DOHH2 (cell line): ENCODE measurements around the gene RRBP1.

ENCODE experiments used
- H3F3A ChIP-seq: fragments of 200-600 bp; sonication (generic), shearing (Covaris generic); 2 replicates; pipeline ENCODE4 v1.6.0; 2016; ENCODE audit warnings: antibody characterized with exemption, mild to moderate bottlenecking; ENCODE audit not compliant: control insufficient read depth, insufficient read depth
- H3K27ac ChIP-seq: fragments of 200-600 bp; sonication (generic); 2 replicates; pipeline ENCODE4 v1.5.1; 2014; ENCODE audit warnings: low read depth, mild to moderate bottlenecking, low read length, moderate library complexity
- H3K27me3 ChIP-seq: fragments of 200-600 bp; sonication (generic); 2 replicates; pipeline ENCODE4 v1.6.1; 2014; ENCODE audit warnings: mild to moderate bottlenecking, low read length, mixed read lengths; ENCODE audit not compliant: control insufficient read depth
- H3K36me3 ChIP-seq: fragments of 200-600 bp; sonication (generic); 2 replicates; pipeline ENCODE4 v1.6.1; 2014; ENCODE audit warnings: mild to moderate bottlenecking, low read length, moderate library complexity, mixed read lengths; ENCODE audit not compliant: control insufficient read depth
- H3K4me1 ChIP-seq: fragments of 200-600 bp; sonication (generic); 2 replicates; pipeline ENCODE4 v1.6.1; 2014; ENCODE audit warnings: mild to moderate bottlenecking, low read length, mixed read lengths; ENCODE audit not compliant: control insufficient read depth
- H3K4me2 ChIP-seq: fragments of 200-600 bp; sonication (generic); 2 replicates; pipeline ENCODE4 v1.6.0; 2014; ENCODE audit warnings: mild to moderate bottlenecking, low read length, moderate library complexity
- H3K4me3 ChIP-seq: fragments of 200-600 bp; sonication (generic); 2 replicates; pipeline ENCODE4 v1.5.1; 2014; ENCODE audit warnings: mild to moderate bottlenecking, low read length, mixed read lengths
- H3K79me2 ChIP-seq: fragments of 200-600 bp; sonication (generic); 2 replicates; pipeline ENCODE4 v1.6.1; 2014; ENCODE audit warnings: mild to moderate bottlenecking, low read length, mixed read lengths; ENCODE audit not compliant: control insufficient read depth
- H3K9me2 ChIP-seq: fragments of 200-600 bp; sonication (generic); replicated peaks from 2 replicates; pipeline ENCODE4 v1.6.1; 2014; ENCODE audit warnings: mild to moderate bottlenecking, low read length, mixed read lengths; ENCODE audit not compliant: control insufficient read depth
- H3K9me3 ChIP-seq: fragments of 200-600 bp; sonication (generic); 2 replicates; pipeline ENCODE4 v1.6.1; 2014; ENCODE audit warnings: antibody characterized with exemption, low read length, mixed read lengths; ENCODE audit not compliant: control insufficient read depth, insufficient read depth
- H4K20me1 ChIP-seq: fragments of 200-600 bp; sonication (generic); 2 replicates; pipeline ENCODE4 v1.6.0; 2014; ENCODE audit warnings: low read depth, mild to moderate bottlenecking, antibody characterized with exemption, low read length, moderate library complexity; ENCODE audit not compliant: control insufficient read depth, insufficient read depth
- CTCF ChIP-seq: fragments of 200-600 bp; sonication (generic); IDR thresholded peaks from one replicate; pipeline ENCODE4 v1.5.1; 2014; ENCODE audit warnings: antibody characterized with exemption, mild to moderate bottlenecking, low read depth, low read length; ENCODE audit not compliant: poor library complexity, severe bottlenecking
- EZH2phosphoT487 ChIP-seq: fragments of 200-600 bp; sonication (generic); IDR thresholded peaks from 2 replicates; pipeline ENCODE4 v1.6.1; 2017; ENCODE audit warnings: borderline replicate concordance, mild to moderate bottlenecking, antibody characterized with exemption, low read length, moderate library complexity, mixed read lengths

Gene RRBP1

GRCh38 chr20:17637413-17637780 lies 44.6 kb downstream of the RRBP1 start:
- H3K4me2 ChIP-seq, result no peak overlapping the region
- no peaks in the 10 kb centered on the region for H3K27me3 ChIP-seq
- no peaks in the 10 kb centered on the region for H4K20me1 ChIP-seq
- no peaks in the 10 kb centered on the region for H3K9me2 ChIP-seq
- TF ChIP-seq CTCF (no peak), EZH2phosphoT487 (no peak)
- H3K27ac ChIP-seq, result no peak overlapping the region
- no peaks in the 10 kb centered on the region for H3F3A ChIP-seq
- no peaks in the 10 kb centered on the region for H3K4me1 ChIP-seq
- no peaks in the 10 kb centered on the region; the same call in 1 of the 2 replicates for H3K36me3 ChIP-seq
- no peaks in the 10 kb centered on the region for H3K9me3 ChIP-seq
- no peak overlapping the region for H3K4me3 ChIP-seq
- H3K79me2 ChIP-seq, result no peaks in the 10 kb centered on the region

GRCh38 chr20:17636523-17637412 lies 45.3 kb downstream of the RRBP1 start:
- Histone ChIP-seq H3K36me3 (no peaks in the 10 kb centered on the region; the same call in 1 of the 2 replicates), H3K27ac (no peak overlapping the region), H3K9me3 (no peaks in the 10 kb centered on the region), H3K4me1 (no peaks in the 10 kb centered on the region), H4K20me1 (no peaks in the 10 kb centered on the region), H3K4me2 (no peak overlapping the region), H3K9me2 (no peaks in the 10 kb centered on the region), H3K79me2 (no peaks in the 10 kb centered on the region), H3K4me3 (no peak overlapping the region), H3F3A (no peaks in the 10 kb centered on the region), H3K27me3 (no peaks in the 10 kb centered on the region)
- TF ChIP-seq CTCF, result no peak
- no peak for TF ChIP-seq EZH2phosphoT487

- H3F3A ChIP-seq, result no peaks in the 10 kb centered on the region
- no peak overlapping the region for H3K27ac ChIP-seq
- H3K36me3 ChIP-seq, result no peaks in the 10 kb centered on the region; the same call in 1 of the 2 replicates
- no peak overlapping the region for H3K4me3 ChIP-seq
- H3K27me3 ChIP-seq, result no peaks in the 10 kb centered on the region
- no peaks in the 10 kb centered on the region for H3K79me2 ChIP-seq
- H4K20me1 ChIP-seq, result no peaks in the 10 kb centered on the region
- TF ChIP-seq CTCF (no peak), EZH2phosphoT487 (no peak)
- no peaks in the 10 kb centered on the region for H3K9me2 ChIP-seq
- H3K4me1 ChIP-seq, result no peaks in the 10 kb centered on the region
- no peaks in the 10 kb centered on the region for H3K9me3 ChIP-seq
- no peak overlapping the region for H3K4me2 ChIP-seq
Measured at GRCh38 chr20:17635332-17636244, 46.5 kb downstream of the RRBP1 start.
